Stimulated activated CD4-positive, alpha-beta T cell treated with anti-CD3 and anti-CD28 coated beads, Interleukin-15, amount 100 ng/mL, for 24 hours (primary cell): ENCODE data around the gene BORCS6.

Experiments
- DNase-seq: peaks from one replicate; pipeline ENCODE4 v3.0.0-alpha.2; 2020

The BORCS6 gene

GRCh38 chr17:8210761-8211458 is 20.9 kb upstream of the BORCS6 start:
- no peak for DNase-seq

- peak; percentile 97 for DNase-seq
Observed at GRCh38 chr17:8209907-8210760, 20.2 kb upstream of the BORCS6 start, which contains the start of gene AURKB. Gene AURKB, minus strand, starts transcription at chr17:8210575. Its CDS starts 351 bp downstream, at chr17:8210224.

- DNase-seq = no peak
Observed at GRCh38 chr17:8206536-8206935, 16.6 kb upstream of the BORCS6 start.

- DNase-seq = no peak
Observed at GRCh38 chr17:8204761-8205555, 15.0 kb upstream of the BORCS6 start.

- peak; percentile 72 for DNase-seq
Observed at GRCh38 chr17:8192070-8192815, 2.3 kb upstream of the BORCS6 start.

GRCh38 chr17:8190506-8190905 is 526 bp upstream of the BORCS6 start:
- DNase-seq = no peak

- DNase-seq = peak; percentile 41
Observed at GRCh38 chr17:8189041-8189710, 804 bp downstream of the BORCS6 start.

GRCh38 chr17:8188263-8188839 is 1.6 kb downstream of the BORCS6 start:
- no peak for DNase-seq

- peak; percentile 94 for DNase-seq
Observed at GRCh38 chr17:8187517-8188262, 2.3 kb downstream of the BORCS6 start.

- DNase-seq = peak; percentile 97
Observed at GRCh38 chr17:8186787-8187516, 3.0 kb downstream of the BORCS6 start.

GRCh38 chr17:8186446-8186786 is 3.6 kb downstream of the BORCS6 start:
- DNase-seq = no peak

- peak; percentile 92 for DNase-seq
Observed at GRCh38 chr17:8185582-8186445, 4.2 kb downstream of the BORCS6 start.

GRCh38 chr17:8176998-8177731 is 12.8 kb downstream of the BORCS6 start:
- DNase-seq = no peak

GRCh38 chr17:8176197-8176940 is 13.6 kb downstream of the BORCS6 start, which contains the start of gene TMEM107:
Gene TMEM107, minus strand, starts transcription at chr17:8176380. Its CDS starts 94 bp downstream, at chr17:8176286.
- peak; percentile 93 for DNase-seq

- DNase-seq = no peak
Observed at GRCh38 chr17:8175795-8176196, 14.2 kb downstream of the BORCS6 start.

GRCh38 chr17:8173871-8174322 is 16.1 kb downstream of the BORCS6 start:
- DNase-seq = no peak
